SK-N-SH (cell line): ENCODE measurements around the gene KLHL42. TPM values are rescaled to one million over a fixed set of nuclear protein-coding genes. Genes with fewer than 3 reads are reported as not detected.
A peak's percentile ranks its signal among the peaks of the same experiment; 100 is the strongest.

Source experiments
- CTCF ChIA-PET: fragments of 300-600, 350-600 bp; formaldehyde crosslinking; extraction: SDS; loops from one replicate; lab custom pipeline; 2021; lab: Yijun Ruan, JAX
- POLR2A ChIA-PET: fragments of 350-600 bp; sonication (Branson Sonifier 250); formaldehyde crosslinking; extraction: SDS; loops from one replicate; lab custom pipeline; 2020; ENCODE audit warnings: antibody characterized with exemption, inconsistent platforms; lab: Yijun Ruan, JAX
- DNase-seq: peaks from one replicate; pipeline ENCODE4 v3.0.0; 2012
- H2AFZ ChIP-seq: fragments of 200-600 bp; sonication (generic); 2 replicates; pipeline ENCODE4 v1.8.1; 2016; ENCODE audit warnings: antibody characterized with exemption, mild to moderate bottlenecking, low read depth
- H3F3A ChIP-seq: fragments of 200-600 bp; sonication (generic); replicated peaks from 2 replicates; pipeline ENCODE3; 2016; ENCODE audit warnings: antibody characterized with exemption, mild to moderate bottlenecking; ENCODE audit not compliant: insufficient read depth
- H3K27ac ChIP-seq, 2 experiments: fragments of 200-500 bp in 1 of 2; fragments of 200-600 bp in 1 of 2; sonication (Bioruptor generic) in 1 of 2; sonication (generic), shearing (Covaris generic) in 1 of 2; 2 replicates each; pipeline versions ENCODE4 v1.5.1 to v1.6.1; 2014 to 2016; ENCODE audit warnings: low read depth in 2 of 2, inconsistent platforms in 1 of 2, low read length in 1 of 2, mild to moderate bottlenecking in 1 of 2, mixed read lengths in 1 of 2
- H3K27me3 ChIP-seq: fragments of 200-600 bp; sonication (generic), shearing (Covaris generic); 2 replicates; pipeline ENCODE4 v1.6.1; 2016; ENCODE audit warnings: mixed run types; ENCODE audit not compliant: insufficient read depth
- H3K36me3 ChIP-seq, 2 experiments: fragments of 200-500 bp in 1 of 2; fragments of 200-600 bp in 1 of 2; sonication (Bioruptor generic) in 1 of 2; sonication (generic) in 1 of 2; replicated peaks in 1 of 2; 2 replicates each; pipeline versions ENCODE3 to v1.5.1; 2014 to 2016; ENCODE audit warnings: low read length in 1 of 2, mild to moderate bottlenecking in 1 of 2; ENCODE audit not compliant: insufficient read depth in 2 of 2, control insufficient read depth in 1 of 2
- H3K4me1 ChIP-seq, 2 experiments: fragments of 200-500 bp in 1 of 2; fragments of 200-600 bp in 1 of 2; sonication (Bioruptor generic) in 1 of 2; sonication (generic), shearing (Covaris generic) in 1 of 2; 2 replicates each; pipeline versions ENCODE4 v1.5.1 to v1.6.1; 2014 to 2016; ENCODE audit warnings: low read depth in 1 of 2, low read length in 1 of 2, mixed run types in 1 of 2; ENCODE audit not compliant: insufficient read depth in 2 of 2, control insufficient read depth in 1 of 2
- H3K4me2 ChIP-seq: fragments of 200-600 bp; sonication (generic), shearing (Covaris generic); 2 replicates; pipeline ENCODE4 v1.6.1; 2017; ENCODE audit warnings: mixed run types
- H3K4me3 ChIP-seq, 2 experiments: fragments of 200-500 bp in 1 of 2; fragments of 200-600 bp in 1 of 2; sonication (Bioruptor generic) in 1 of 2; sonication (generic), shearing (Covaris generic) in 1 of 2; 2 replicates each; pipeline versions ENCODE4 v1.5.1 to v1.8.1; 2014 to 2016; ENCODE audit warnings: low read depth in 2 of 2, inconsistent platforms in 1 of 2, low read length in 1 of 2, mild to moderate bottlenecking in 1 of 2, mixed read lengths in 1 of 2, moderate library complexity in 1 of 2
- H3K79me2 ChIP-seq: fragments of 200-600 bp; sonication (generic); 2 replicates; pipeline ENCODE4 v1.8.1; 2017; ENCODE audit warnings: mild to moderate bottlenecking; ENCODE audit not compliant: insufficient read depth
- H3K9ac ChIP-seq: fragments of 200-600 bp; sonication (generic); 2 replicates; pipeline ENCODE4 v1.6.1; 2017; ENCODE audit warnings: mixed run types
- H3K9me2 ChIP-seq: fragments of 200-600 bp; sonication (generic); 2 replicates; pipeline ENCODE4 v1.6.1; 2017; ENCODE audit warnings: mixed run types
- H3K9me3 ChIP-seq: fragments of 200-600 bp; sonication (generic); 2 replicates; pipeline ENCODE4 v1.6.1; 2017; ENCODE audit warnings: mixed run types, mild to moderate bottlenecking, moderate library complexity
- H4K20me1 ChIP-seq: fragments of 200-600 bp; sonication (generic); 2 replicates; pipeline ENCODE4 v1.6.1; 2017; ENCODE audit warnings: mild to moderate bottlenecking, mixed run types; ENCODE audit not compliant: insufficient read depth
- CTCF ChIP-seq: fragments of 200-600 bp; sonication (generic); IDR thresholded peaks from 2 replicates; pipeline ENCODE4 v1.6.1; 2017; ENCODE audit warnings: antibody characterized with exemption, mild to moderate bottlenecking, moderate library complexity
- EP300 ChIP-seq, 2 experiments: IDR thresholded peaks; 2 replicates each; pipeline versions ENCODE4 v1.4.0 to v1.6.1; 2012; ENCODE audit warnings: borderline replicate concordance in 1 of 2, low read depth in 1 of 2, low read length in 1 of 2
- FOSL2 ChIP-seq: IDR thresholded peaks from 2 replicates; pipeline ENCODE4 v1.4.0; 2012; ENCODE audit warnings: low read depth, mild to moderate bottlenecking, moderate library complexity, borderline replicate concordance
- GATA2 ChIP-seq: sonication (generic); formaldehyde crosslinking; IDR thresholded peaks from 2 replicates; pipeline ENCODE4 v1.5.0; 2020; ENCODE audit warnings: mild to moderate bottlenecking, missing genetic modification reagents
- MEF2A ChIP-seq: IDR thresholded peaks from 2 replicates; pipeline ENCODE4 v1.4.0; 2012; ENCODE audit warnings: low read depth, borderline replicate concordance
- NFIC ChIP-seq: IDR thresholded peaks from 2 replicates; pipeline ENCODE4 v1.4.0; 2012; ENCODE audit warnings: borderline replicate concordance
- RCOR1 ChIP-seq: fragments of 150-350 bp; IDR thresholded peaks from 2 replicates; pipeline ENCODE4 v1.6.1; 2017; ENCODE audit warnings: antibody characterized with exemption, low read length
- RXRA ChIP-seq: IDR thresholded peaks from 2 replicates; pipeline ENCODE4 v1.4.0; 2012; ENCODE audit warnings: low read depth, mild to moderate bottlenecking, borderline replicate concordance
- ZBTB33 ChIP-seq: IDR thresholded peaks from 2 replicates; pipeline ENCODE4 v1.4.0; 2012; ENCODE audit warnings: low read depth, borderline replicate concordance
- WGBS: methylation state at CpG from one replicate; pipeline ENCODE4 v1.1.6; 2017; ENCODE audit warnings: low lambda C conversion rate; 5-methylcytosine and 5-hydroxymethylcytosine counted together
- polyA plus RNA-seq, 3 experiments: library from polyadenylated mRNA; depleted of rRNA; stranded (reverse); fragments of >200 nt; gene quantifications; 2 replicates each; pipeline ENCODE4 v1.2.3, GENCODE V29; 2012
- TF ChIP-seq, protein P1 (sequence below): fragments of 150-350 bp; IDR thresholded peaks from 2 replicates; pipeline ENCODE4 v1.6.1; 2017; ENCODE audit warnings: antibody characterized with exemption, low read length, low read depth, borderline replicate concordance
- TF ChIP-seq, protein P2 (sequence below): IDR thresholded peaks from 2 replicates; pipeline ENCODE4 v1.4.0; 2012; ENCODE audit warnings: low read depth

The KLHL42 gene
- polyA plus RNA-seq, 1 of the 3 experiments (the other 2 are of a cell fraction) = 11.7 TPM

GRCh38 chr12:27780612-27781408 is 777 bp downstream of the KLHL42 start:
- DNase-seq = peak; percentile 70
- CTCF ChIA-PET = interaction anchor here (1.1 to 2.1 kb wide), 5 partner anchors 11 to 160 kb away, joined by 3 to 10 read pairs (median 4); no protein-coding TSS in a partner anchor

GRCh38 chr12:27781680-27782079 is 1.6 kb downstream of the KLHL42 start:
- POLR2A ChIA-PET = no interaction called here
- TF ChIP-seq RXRA = no peak
- 0 out of 2 replicates have a peak, but pooled peaks have one; percentile 3 for TF ChIP-seq GATA2
- Histone ChIP-seq H3K4me2 (peak overlapping the region; percentile 92), H3F3A (peaks cover 30% of the 10 kb centered on the region), H3K79me2 (peaks cover 65% of the 10 kb centered on the region), H3K4me3 (peak overlapping the region; percentile 79 to 85), H3K9ac (0 out of 2 replicates have a peak overlapping the region, but pooled peaks have one; percentile 88), H3K27ac (peak overlapping the region in 1 of 2 experiments; percentile 79; a peak in 2 of 4 replicates), H3K9me2 (no peaks in the 10 kb centered on the region), H4K20me1 (no peaks in the 10 kb centered on the region), H3K9me3 (no peaks in the 10 kb centered on the region), H3K27me3 (no peaks in the 10 kb centered on the region), H2AFZ (no peak overlapping the region), H3K36me3 (peaks cover 8 to 14% of the 10 kb centered on the region in 2 experiments), H3K4me1 (peaks cover 16 to 22% of the 10 kb centered on the region in 2 experiments)
- 68% methylated on average over 5 of the region's 5 CpGs for WGBS
- CTCF ChIA-PET = interaction anchor here (0.9 kb wide), 1 partner anchor 48 kb away, joined by 3 read pairs; no protein-coding TSS in a partner anchor
- DNase-seq = no peak

More at GRCh38 chr12:27780612-27781408, 777 bp downstream of the KLHL42 start:
- peaks cover 24% of the 10 kb centered on the region for H3F3A ChIP-seq
- no peak for TF ChIP-seq MEF2A
- TF ChIP-seq, protein P1, sequence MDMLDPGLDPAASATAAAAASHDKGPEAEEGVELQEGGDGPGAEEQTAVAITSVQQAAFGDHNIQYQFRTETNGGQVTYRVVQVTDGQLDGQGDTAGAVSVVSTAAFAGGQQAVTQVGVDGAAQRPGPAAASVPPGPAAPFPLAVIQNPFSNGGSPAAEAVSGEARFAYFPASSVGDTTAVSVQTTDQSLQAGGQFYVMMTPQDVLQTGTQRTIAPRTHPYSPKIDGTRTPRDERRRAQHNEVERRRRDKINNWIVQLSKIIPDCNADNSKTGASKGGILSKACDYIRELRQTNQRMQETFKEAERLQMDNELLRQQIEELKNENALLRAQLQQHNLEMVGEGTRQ = no peak
- TF ChIP-seq, protein P2, sequence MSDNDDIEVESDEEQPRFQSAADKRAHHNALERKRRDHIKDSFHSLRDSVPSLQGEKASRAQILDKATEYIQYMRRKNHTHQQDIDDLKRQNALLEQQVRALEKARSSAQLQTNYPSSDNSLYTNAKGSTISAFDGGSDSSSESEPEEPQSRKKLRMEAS = no peak
- TF ChIP-seq, all 33 proteins: peak for 0
- peak overlapping the region; percentile 92 for H3K4me2 ChIP-seq
- H3K4me1 ChIP-seq = peaks cover 16 to 22% of the 10 kb centered on the region in 2 experiments
- no peaks in the 10 kb centered on the region for H3K9me2 ChIP-seq
- H3K79me2 ChIP-seq = peaks cover 57% of the 10 kb centered on the region
- H3K9me3 ChIP-seq = no peaks in the 10 kb centered on the region
- H3K27ac ChIP-seq = peak overlapping the region; percentile 79 to 97
- H3K36me3 ChIP-seq = peaks cover 8 to 14% of the 10 kb centered on the region in 2 experiments
- POLR2A ChIA-PET = interaction anchor here (0.7 to 1.9 kb wide), 6 partner anchors 15 to 1436 kb away, joined by 3 to 11 read pairs (median 4); no protein-coding TSS in a partner anchor
- no peaks in the 10 kb centered on the region for H4K20me1 ChIP-seq
- 13% methylated on average over 22 of the region's 27 CpGs for WGBS
- H3K4me3 ChIP-seq = peak overlapping the region; percentile 79 to 85
- H3K9ac ChIP-seq = peak overlapping the region; percentile 88
- no peaks in the 10 kb centered on the region for H3K27me3 ChIP-seq
- H2AFZ ChIP-seq = peak overlapping the region; percentile 91; the same call in 1 of the 2 replicates

GRCh38 chr12:27782481-27782880 is 2.4 kb downstream of the KLHL42 start:
- no peak for DNase-seq
- POLR2A ChIA-PET = no interaction called here
- TF ChIP-seq RCOR1 (no peak), NFIC (no peak), EP300 (IDR thresholded peaks at IDR 0.05; ENCODE audit: borderline replicate concordance in 1 of 2, low read depth in 1 of 2, low read length in 1 of 2) (no peak), CTCF (no peak), FOSL2 (no peak), ZBTB33 (no peak), GATA2 (no peak)
- TF ChIP-seq, protein P1 = no peak

More at GRCh38 chr12:27782481-27782880, 2.4 kb downstream of the KLHL42 start:
- H3K79me2 ChIP-seq = peaks cover 73% of the 10 kb centered on the region
- peak overlapping the region; percentile 92 for H3K4me2 ChIP-seq
- H3K27ac ChIP-seq = peak overlapping the region in 1 of 2 experiments; percentile 79; a peak in 1 of 4 replicates
- WGBS = 100% methylated on average over 1 of the region's 1 CpG
- H3K27me3 ChIP-seq = no peaks in the 10 kb centered on the region
- H3K4me1 ChIP-seq = peaks cover 16 to 22% of the 10 kb centered on the region in 2 experiments
- peak overlapping the region in 1 of 2 experiments; percentile 85; a peak in 2 of 4 replicates for H3K4me3 ChIP-seq
- H2AFZ ChIP-seq = no peak overlapping the region
- H4K20me1 ChIP-seq = no peaks in the 10 kb centered on the region
- no peaks in the 10 kb centered on the region for H3K9me3 ChIP-seq
- CTCF ChIA-PET = no interaction called here
- H3K9me2 ChIP-seq = no peaks in the 10 kb centered on the region
- peaks cover 8 to 14% of the 10 kb centered on the region in 2 experiments for H3K36me3 ChIP-seq
- H3K9ac ChIP-seq = no peak overlapping the region
- peaks cover 24% of the 10 kb centered on the region for H3F3A ChIP-seq
